Renal cortical epithelial cell (primary cell): Measurements from ENCODE around the gene LTO1. TPM values are rescaled to one million over a fixed set of nuclear protein-coding genes. Genes with fewer than 3 reads are reported as not detected.
"Not testable (repeated sequence)": the region's sequence is repeated elsewhere in the genome, so short reads cannot be mapped to it uniquely, and the experiment has no call there.

ENCODE experiments used
- DNase-seq: peaks from one replicate; pipeline ENCODE4 v3.0.0-alpha.2; 2011; ENCODE audit warnings: low read depth
- total RNA-seq: library from RNA; depleted of rRNA; stranded (reverse); fragments of >200 nt; gene quantifications from 2 replicates; pipeline ENCODE4 v1.2.3, GENCODE V29; 2014

The LTO1 gene
- total RNA-seq, 1 donor from 2014 or later = 17.1 TPM

GRCh38 chr11:69634069-69634468 lies 41.1 kb downstream of the LTO1 start:
- DNase-seq = no peak

DNA sequence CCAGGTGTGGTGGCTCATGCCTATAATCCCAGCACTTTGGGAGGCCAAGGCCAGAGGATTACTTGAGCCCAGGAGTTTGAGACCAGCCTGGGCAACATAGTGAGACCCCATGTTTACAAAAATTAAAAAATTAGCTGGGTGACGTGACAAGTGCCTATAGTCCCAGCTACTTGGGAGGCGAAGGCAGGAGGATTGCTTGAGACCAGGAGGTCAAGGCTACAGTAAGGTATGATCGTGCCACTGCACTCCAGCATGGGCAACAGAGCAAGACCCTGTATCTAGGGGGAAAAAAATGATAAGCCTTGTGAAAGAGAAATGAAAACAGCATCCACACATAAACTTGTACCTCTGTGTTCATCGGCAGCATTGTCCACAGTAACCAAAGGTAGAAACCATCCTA lies 42.3 kb downstream of the LTO1 start:
- no peak for DNase-seq

GRCh38 chr11:69630424-69630823 lies 44.7 kb downstream of the LTO1 start:
- DNase-seq = no peak

- DNase-seq = no peak
Observed at GRCh38 chr11:69630017-69630416, 45.1 kb downstream of the LTO1 start.

GRCh38 chr11:69627551-69627950 lies 47.6 kb downstream of the LTO1 start:
- DNase-seq = no peak

- DNase-seq = no peak
Observed at GRCh38 chr11:69625476-69625875, 49.7 kb downstream of the LTO1 start.

- DNase-seq = no peak
Observed at GRCh38 chr11:69624293-69624692, 50.9 kb downstream of the LTO1 start.

- DNase-seq = not testable (repeated sequence)
Observed at GRCh38 chr11:69622097-69622681, 53.0 kb downstream of the LTO1 start.

- no peak for DNase-seq
Observed at GRCh38 chr11:69620683-69621290, 54.4 kb downstream of the LTO1 start.

GRCh38 chr11:69618237-69618636 lies 56.9 kb downstream of the LTO1 start:
- DNase-seq = no peak

DNA sequence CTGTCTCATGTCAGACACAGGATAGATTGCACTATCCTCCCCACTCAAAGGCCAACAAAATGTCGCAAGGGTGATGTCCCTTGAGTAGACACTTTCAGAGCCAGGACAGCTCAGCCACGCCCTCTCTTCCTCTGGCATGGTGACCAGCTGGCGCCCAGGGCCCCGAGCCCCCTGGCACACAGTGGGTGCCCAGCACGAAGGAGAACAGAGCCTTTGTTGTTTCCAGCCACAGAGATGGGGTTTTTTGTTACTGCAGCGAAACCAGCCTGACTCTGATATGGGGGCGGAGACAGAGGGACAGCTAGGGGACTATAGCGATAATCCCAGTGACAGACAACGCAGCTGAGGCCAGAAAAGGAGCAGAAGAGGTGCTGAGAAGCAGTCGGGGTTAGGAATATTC lies 57.5 kb downstream of the LTO1 start:
- DNase-seq = no peak

GRCh38 chr11:69617220-69617619 lies 57.9 kb downstream of the LTO1 start:
- DNase-seq = no peak

Other genes starting within 250 kb of the LTO1 start
- not detected in 2 replicates for gene LINC01488, start 193.7 kb downstream of the LTO1 start, total RNA-seq
- 225 and 668 TPM in 2 replicates for gene CCND1, start 34.2 kb downstream of the LTO1 start, total RNA-seq
- not detected in 2 replicates for gene FGF19, start 28.7 kb upstream of the LTO1 start, total RNA-seq
- not detected in 2 replicates for gene FGF4, start 100.0 kb upstream of the LTO1 start, total RNA-seq
- not detected in 2 replicates for gene FGF3, start 144.1 kb upstream of the LTO1 start, total RNA-seq